WERI-Rb-1 (cell line): ENCODE results near the gene TPO.

ENCODE experiments used
- DNase-seq: peaks from one replicate; pipeline ENCODE4 v3.0.0-alpha.2; 2020
- H3K27ac ChIP-seq: fragments of 250-450 bp; sonication (Bioruptor Pico); 2 replicates; pipeline ENCODE4 v1.5.1; 2020; ENCODE audit warnings: mild to moderate bottlenecking, moderate library complexity
- H3K27me3 ChIP-seq: fragments of 250-450 bp; sonication (Bioruptor Pico); 2 replicates; pipeline ENCODE4 v1.5.1; 2021; ENCODE audit warnings: mild to moderate bottlenecking, low read depth, moderate library complexity; ENCODE audit not compliant: insufficient read depth, severe bottlenecking
- H3K36me3 ChIP-seq: fragments of 250-450 bp; sonication (Bioruptor Pico); 2 replicates; pipeline ENCODE4 v1.5.1; 2020; ENCODE audit warnings: mild to moderate bottlenecking, moderate library complexity
- H3K4me3 ChIP-seq: 2 replicates; pipeline ENCODE4 v1.5.1; 2011; ENCODE audit warnings: low read depth, mild to moderate bottlenecking, control low read depth, low read length
- H3K9me3 ChIP-seq: fragments of 250-450 bp; sonication (Bioruptor Pico); 2 replicates; pipeline ENCODE4 v1.5.1; 2021; ENCODE audit warnings: mild to moderate bottlenecking, moderate library complexity; ENCODE audit not compliant: severe bottlenecking
- CTCF ChIP-seq: IDR thresholded peaks from 2 replicates; pipeline ENCODE4 v1.5.1; 2011; ENCODE audit warnings: low read depth, mild to moderate bottlenecking, control low read depth, inconsistent platforms, low read length

Gene TPO

GRCh38 chr2:1432726-1433125 lies 19.5 kb downstream of the TPO start:
- no peak for DNase-seq
- Histone ChIP-seq H3K27me3 (no peaks in the 10 kb centered on the region), H3K9me3 (peaks cover 2% of the 10 kb centered on the region), H3K4me3 (no peak overlapping the region), H3K27ac (no peak overlapping the region), H3K36me3 (no peaks in the 10 kb centered on the region)
- no peak for TF ChIP-seq CTCF

- no peaks in the 10 kb centered on the region for H3K36me3 ChIP-seq
- no peak overlapping the region for H3K27ac ChIP-seq
- H3K27me3 ChIP-seq: no peaks in the 10 kb centered on the region
- DNase-seq: no peak
- H3K9me3 ChIP-seq: peaks cover 2% of the 10 kb centered on the region
- no peak for TF ChIP-seq CTCF
- H3K4me3 ChIP-seq: no peak overlapping the region
Observed at GRCh38 chr2:1436369-1436768, 23.1 kb downstream of the TPO start.

- no peaks in the 10 kb centered on the region for H3K27me3 ChIP-seq
Observed at GRCh38 chr2:1437101-1437500, 23.8 kb downstream of the TPO start.

GRCh38 chr2:1437537-1437936 lies 24.3 kb downstream of the TPO start:
- no peaks in the 10 kb centered on the region for H3K27me3 ChIP-seq
- DNase-seq: no peak
- no peak overlapping the region for H3K4me3 ChIP-seq

More at GRCh38 chr2:1437101-1437500, 23.8 kb downstream of the TPO start:
- Histone ChIP-seq H3K27ac (no peak overlapping the region), H3K4me3 (no peak overlapping the region), H3K9me3 (peaks cover 2% of the 10 kb centered on the region), H3K36me3 (no peaks in the 10 kb centered on the region)
- no peak for DNase-seq
- no peak for TF ChIP-seq CTCF

GRCh38 chr2:1438972-1439371 lies 25.7 kb downstream of the TPO start:
- no peak for DNase-seq
- Histone ChIP-seq H3K4me3 (no peak overlapping the region), H3K9me3 (peaks cover 2% of the 10 kb centered on the region), H3K36me3 (no peaks in the 10 kb centered on the region), H3K27me3 (no peaks in the 10 kb centered on the region), H3K27ac (no peak overlapping the region)
- no peak for TF ChIP-seq CTCF

More at GRCh38 chr2:1437537-1437936, 24.3 kb downstream of the TPO start:
- Histone ChIP-seq H3K36me3 (no peaks in the 10 kb centered on the region), H3K27ac (no peak overlapping the region), H3K9me3 (peaks cover 2% of the 10 kb centered on the region)
- TF ChIP-seq CTCF: no peak

GRCh38 chr2:1440581-1440980 lies 27.3 kb downstream of the TPO start:
- H3K9me3 ChIP-seq: no peaks in the 10 kb centered on the region
- no peak overlapping the region for H3K27ac ChIP-seq
- no peak overlapping the region for H3K4me3 ChIP-seq
- H3K27me3 ChIP-seq: no peaks in the 10 kb centered on the region
- no peak for DNase-seq
- no peak for TF ChIP-seq CTCF
- H3K36me3 ChIP-seq: no peaks in the 10 kb centered on the region
